OCI-LY1 (cell line): ENCODE data around the gene PEF1.

Experiments
- H2AFZ ChIP-seq: fragments of 200-600 bp; sonication (generic), shearing (Covaris generic); 2 replicates; pipeline ENCODE4 v1.6.0; 2014; ENCODE audit warnings: antibody characterized with exemption, mild to moderate bottlenecking, low read length
- H3F3A ChIP-seq: fragments of 200-600 bp; sonication (generic), shearing (Covaris generic); 2 replicates; pipeline ENCODE4 v1.6.0; 2014; ENCODE audit warnings: mild to moderate bottlenecking, antibody characterized with exemption, low read length, moderate library complexity; ENCODE audit not compliant: insufficient read depth
- H3K27ac ChIP-seq: fragments of 200-600 bp; sonication (generic); 2 replicates; pipeline ENCODE4 v1.5.1; 2014; ENCODE audit warnings: low read length, mixed run types, mild to moderate bottlenecking, low read depth; ENCODE audit not compliant: poor library complexity, severe bottlenecking
- H3K27me3 ChIP-seq: fragments of 200-600 bp; sonication (generic); 2 replicates; pipeline ENCODE4 v1.6.0; 2014; ENCODE audit warnings: antibody characterized with exemption, mild to moderate bottlenecking, low read length, moderate library complexity; ENCODE audit not compliant: insufficient read depth
- H3K36me3 ChIP-seq: fragments of 200-600 bp; sonication (generic); 2 replicates; pipeline ENCODE4 v1.6.1; 2014; ENCODE audit warnings: mild to moderate bottlenecking, antibody characterized with exemption, low read length, moderate library complexity, mixed read lengths; ENCODE audit not compliant: insufficient read depth
- H3K4me1 ChIP-seq: fragments of 200-600 bp; sonication (generic); 2 replicates; pipeline ENCODE4 v1.5.1; 2014; ENCODE audit warnings: mild to moderate bottlenecking, low read length, moderate library complexity; ENCODE audit not compliant: insufficient read depth, severe bottlenecking
- H3K4me2 ChIP-seq: fragments of 200-600 bp; sonication (generic), shearing (Covaris generic); 2 replicates; pipeline ENCODE4 v1.6.1; 2014; ENCODE audit warnings: low read length
- H3K4me3 ChIP-seq: fragments of 200-600 bp; sonication (generic); 2 replicates; pipeline ENCODE4 v1.5.1; 2014; ENCODE audit warnings: low read length, low read depth, mild to moderate bottlenecking, mixed read lengths; ENCODE audit not compliant: poor library complexity, severe bottlenecking
- H3K79me2 ChIP-seq: fragments of 200-600 bp; shearing (Covaris generic); 2 replicates; pipeline ENCODE4 v1.6.1; 2016; ENCODE audit warnings: mixed run types, low read length, mixed read lengths; ENCODE audit not compliant: insufficient read depth
- H3K9ac ChIP-seq: fragments of 200-600 bp; sonication (generic), shearing (Covaris generic); 2 replicates; pipeline ENCODE4 v1.6.1; 2014; ENCODE audit warnings: mild to moderate bottlenecking, low read length, mixed read lengths
- H3K9me2 ChIP-seq: fragments of 200-600 bp; sonication (generic), shearing (Covaris generic); 2 replicates; pipeline ENCODE4 v1.6.1; 2014; ENCODE audit warnings: low read depth, mild to moderate bottlenecking, low read length, mixed read lengths
- H3K9me3 ChIP-seq: fragments of 200-600 bp; shearing (Covaris generic); 2 replicates; pipeline ENCODE4 v1.6.1; 2014; ENCODE audit warnings: low read length, mixed read lengths
- H4K20me1 ChIP-seq: fragments of 200-600 bp; sonication (generic), shearing (Covaris generic); 2 replicates; pipeline ENCODE4 v1.6.0; 2016; ENCODE audit warnings: mild to moderate bottlenecking, low read length; ENCODE audit not compliant: insufficient read depth
- CTCF ChIP-seq: fragments of 200-600 bp; sonication (generic), shearing (Covaris generic); IDR thresholded peaks from 2 replicates; pipeline ENCODE4 v1.5.1; 2017; ENCODE audit warnings: mild to moderate bottlenecking, antibody characterized with exemption, low read length, moderate library complexity, mixed read lengths
- EZH2 ChIP-seq: fragments of 200-600 bp; sonication (generic), shearing (Covaris generic); IDR thresholded peaks from 2 replicates; pipeline ENCODE4 v1.8.0; 2017; ENCODE audit warnings: borderline replicate concordance, mixed run types, mild to moderate bottlenecking, antibody characterized with exemption, low read length, moderate library complexity, mixed read lengths

PEF1 gene

GRCh38 chr1:31618916-31619846 is 25.5 kb downstream of the PEF1 start:
- H3K27ac ChIP-seq = no peak overlapping the region
- TF ChIP-seq EZH2 (no peak), CTCF (no peak)
- no peaks in the 10 kb centered on the region; the same call in 1 of the 2 replicates for H3K36me3 ChIP-seq
- H3K4me1 ChIP-seq = peaks cover 11% of the 10 kb centered on the region
- no peaks in the 10 kb centered on the region for H3F3A ChIP-seq
- no peaks in the 10 kb centered on the region for H3K9me2 ChIP-seq
- H3K27me3 ChIP-seq = peaks cover 8% of the 10 kb centered on the region
- H4K20me1 ChIP-seq = no peaks in the 10 kb centered on the region
- H2AFZ ChIP-seq = no peak overlapping the region
- H3K4me2 ChIP-seq = no peak overlapping the region
- H3K4me3 ChIP-seq = no peak overlapping the region
- H3K9me3 ChIP-seq = no peaks in the 10 kb centered on the region
- H3K79me2 ChIP-seq = no peaks in the 10 kb centered on the region
- H3K9ac ChIP-seq = no peak overlapping the region

DNA sequence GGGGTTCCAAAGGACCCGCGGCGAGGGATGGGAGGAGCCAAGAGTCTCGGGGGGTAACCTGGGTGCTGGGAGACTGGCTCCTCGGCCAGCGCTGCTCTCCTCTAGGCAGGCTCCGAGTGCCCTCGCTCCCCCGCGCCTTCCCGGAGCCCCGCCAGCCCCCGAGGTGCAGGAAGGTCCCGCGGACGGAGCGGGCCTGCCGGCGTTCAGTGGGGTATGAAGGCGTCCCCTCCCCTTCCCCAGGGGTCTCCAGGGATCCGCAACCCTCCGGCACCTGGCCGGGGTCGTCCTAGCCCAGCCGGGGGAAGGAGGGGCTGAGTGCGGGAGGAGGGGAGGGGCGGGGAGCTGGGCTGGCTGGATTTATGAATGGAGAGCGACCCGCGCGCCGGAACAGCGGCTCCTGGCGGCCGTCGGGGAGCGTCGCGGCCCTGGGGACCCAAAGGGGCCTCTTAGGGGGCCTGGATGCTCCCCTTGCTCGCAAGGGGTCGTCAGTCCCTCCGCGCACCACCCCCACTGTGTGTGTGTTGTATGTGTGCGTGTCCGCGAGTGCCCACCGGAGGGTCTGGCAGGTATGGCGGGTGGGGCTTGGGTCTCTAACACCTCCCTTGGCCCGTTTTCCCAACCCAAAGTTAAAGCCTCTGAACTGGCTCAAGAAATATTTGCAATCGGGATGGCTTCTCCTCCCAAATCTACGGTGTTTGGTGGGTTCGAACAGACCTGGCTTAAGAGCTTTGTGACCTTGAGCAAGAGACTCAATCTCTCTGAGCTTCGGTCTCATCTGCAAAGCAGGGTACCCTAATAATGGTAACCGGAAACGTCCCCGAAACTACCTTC is 26.5 kb downstream of the PEF1 start:
- H2AFZ ChIP-seq = no peak overlapping the region
- peak overlapping the region; percentile 36 for H3K4me3 ChIP-seq
- TF ChIP-seq EZH2 (no peak), CTCF (peak; percentile 86)
- H3K9me3 ChIP-seq = no peaks in the 10 kb centered on the region
- H3K27ac ChIP-seq = no peak overlapping the region
- no peaks in the 10 kb centered on the region for H3K79me2 ChIP-seq
- no peaks in the 10 kb centered on the region for H4K20me1 ChIP-seq
- no peaks in the 10 kb centered on the region for H3F3A ChIP-seq
- peaks cover 8% of the 10 kb centered on the region for H3K27me3 ChIP-seq
- peaks cover 11% of the 10 kb centered on the region for H3K4me1 ChIP-seq
- H3K4me2 ChIP-seq = peak overlapping the region; percentile 51
- H3K36me3 ChIP-seq = no peaks in the 10 kb centered on the region
- no peaks in the 10 kb centered on the region for H3K9me2 ChIP-seq
- H3K9ac ChIP-seq = no peak overlapping the region

GRCh38 chr1:31617218-31617915 is 27.3 kb downstream of the PEF1 start, which contains the start of gene HCRTR1:
Gene HCRTR1, plus strand, starts transcription at chr1:31617689. Its CDS starts 1,504 bp downstream, at chr1:31619193.
- peak within 1 kb of the TSS; percentile 51 for H3K4me2 ChIP-seq
- H3K9ac ChIP-seq = no peak within 1 kb of the TSS
- H3K79me2 ChIP-seq = no peaks in the 10 kb centered on the region
- H3K9me2 ChIP-seq = no peaks in the 10 kb centered on the region
- H3K4me3 ChIP-seq = peak within 1 kb of the TSS; percentile 36
- no peak within 1 kb of the TSS for H3K27ac ChIP-seq
- H3K4me1 ChIP-seq = peaks cover 11% of the 10 kb centered on the region
- no peaks in the 10 kb centered on the region for H4K20me1 ChIP-seq
- TF ChIP-seq CTCF (no peak), EZH2 (no peak)
- no peaks in the 10 kb centered on the region for H3K36me3 ChIP-seq
- H3K27me3 ChIP-seq = peaks cover 8% of the 10 kb centered on the region
- no peaks in the 10 kb centered on the region for H3K9me3 ChIP-seq
- H2AFZ ChIP-seq = no peak within 1 kb of the TSS
- no peaks in the 10 kb centered on the region for H3F3A ChIP-seq
